K562 (cell line): ENCODE results near the gene CNPY2. TPM values are rescaled to one million over a fixed set of nuclear protein-coding genes. Genes with fewer than 3 reads are reported as not detected.

Experiments used
- ARID2 ChIP-seq: fragments of 450-650 bp; IDR thresholded peaks from 2 replicates; pipeline ENCODE4 v1.6.1; 2017; ENCODE audit warnings: antibody characterized with exemption, mild to moderate bottlenecking
- ATF7 ChIP-seq: fragments of 450-650 bp; IDR thresholded peaks from 2 replicates; pipeline ENCODE4 v1.7.1; 2014; ENCODE audit warnings: mild to moderate bottlenecking, moderate library complexity
- CGGBP1 ChIP-seq: fragments of 250-450 bp; sonication (Bioruptor Pico); IDR thresholded peaks from 2 replicates; pipeline ENCODE4 v1.9.0; 2021; ENCODE audit warnings: mild to moderate bottlenecking
- CREB3 ChIP-seq: fragments of 450-650 bp; conservative IDR thresholded peaks from 2 replicates; pipeline ENCODE4 v1.6.1; 2016; ENCODE audit warnings: missing genetic modification characterization, low read depth, mild to moderate bottlenecking, missing compliant biosample characterization, moderate library complexity
- CTBP1 ChIP-seq: fragments of 450-650 bp; IDR thresholded peaks from 2 replicates; pipeline ENCODE4 v1.6.1; 2016; ENCODE audit warnings: borderline replicate concordance
- ELF4 ChIP-seq: fragments of 450-650 bp; formaldehyde crosslinking; IDR thresholded peaks from 2 replicates; pipeline ENCODE4 v1.4.0; 2022; ENCODE audit warnings: missing genetic modification characterization
- ELK1 ChIP-seq: sonication (generic); formaldehyde crosslinking; IDR thresholded peaks from 2 replicates; pipeline ENCODE4 v1.8.1; 2022; ENCODE audit warnings: missing genetic modification reagents
- ELK3 ChIP-seq: fragments of 450-650 bp; formaldehyde crosslinking; IDR thresholded peaks from 2 replicates; pipeline ENCODE4 v1.4.0; 2020; ENCODE audit warnings: mild to moderate bottlenecking
- ETV5 ChIP-seq: sonication (generic); formaldehyde crosslinking; IDR thresholded peaks from 2 replicates; pipeline ENCODE4 v1.4.0; 2020; ENCODE audit warnings: low read depth, mild to moderate bottlenecking, missing genetic modification reagents
- HDGF ChIP-seq: fragments of 450-650 bp; IDR thresholded peaks from 2 replicates; pipeline ENCODE4 v1.6.1; 2016
- HES1 ChIP-seq: fragments of 450-650 bp; IDR thresholded peaks from 2 replicates; pipeline ENCODE4 v1.6.1; 2016; ENCODE audit warnings: low read depth, mild to moderate bottlenecking, moderate library complexity
- HNRNPLL ChIP-seq: fragments of 200-400 bp; formaldehyde crosslinking; IDR thresholded peaks from 2 replicates; pipeline ENCODE4 v1.6.1; 2017; ENCODE audit warnings: low read length, low read depth, mild to moderate bottlenecking; ENCODE audit not compliant: poor library complexity, severe bottlenecking
- MEF2A ChIP-seq: IDR thresholded peaks from 2 replicates; pipeline ENCODE4 v1.6.1; 2011; ENCODE audit warnings: low read depth, mild to moderate bottlenecking, low read length, moderate library complexity; ENCODE audit not compliant: control insufficient read depth
- MIER1 ChIP-seq: fragments of 450-650 bp; IDR thresholded peaks from 2 replicates; pipeline ENCODE4 v1.6.1; 2016; ENCODE audit warnings: antibody characterized with exemption, mild to moderate bottlenecking, low read depth
- MTA2 ChIP-seq: fragments of 450-650 bp; IDR thresholded peaks from 2 replicates; pipeline ENCODE4 v1.6.1; 2016; ENCODE audit warnings: low read depth
- NELFE ChIP-seq: IDR thresholded peaks from 2 replicates; pipeline ENCODE4 v1.6.1; 2011; ENCODE audit warnings: mild to moderate bottlenecking; ENCODE audit not compliant: insufficient read depth, insufficient read length
- NFATC3 ChIP-seq: fragments of 450-650 bp; IDR thresholded peaks from 2 replicates; pipeline ENCODE4 v1.6.1; 2017; ENCODE audit warnings: mild to moderate bottlenecking
- PHF20 ChIP-seq: fragments of 450-650 bp; IDR thresholded peaks from 2 replicates; pipeline ENCODE4 v1.6.1; 2018; ENCODE audit not compliant: partially characterized antibody
- SIX5 ChIP-seq, 2 experiments: IDR thresholded peaks; 2 replicates each; pipeline ENCODE4 v1.6.1; 2011; ENCODE audit warnings: low read length in 2 of 2, borderline replicate concordance in 1 of 2, low read depth in 1 of 2, mild to moderate bottlenecking in 1 of 2, moderate library complexity in 1 of 2; ENCODE audit not compliant: insufficient read depth in 1 of 2
- SREBF1 ChIP-seq: fragments of 150-350 bp; IDR thresholded peaks from 2 replicates; pipeline ENCODE4 v1.6.1; 2014; ENCODE audit warnings: antibody characterized with exemption, low read depth, low read length, borderline replicate concordance
- USF2 ChIP-seq: sonication (generic); formaldehyde crosslinking; IDR thresholded peaks from 2 replicates; pipeline ENCODE4 v1.5.0; 2020; ENCODE audit warnings: missing genetic modification reagents
- ZBTB33 ChIP-seq: sonication (generic); formaldehyde crosslinking; IDR thresholded peaks from 2 replicates; pipeline ENCODE4 v1.8.1; 2023; ENCODE audit warnings: mild to moderate bottlenecking, missing genetic modification reagents
- ZSCAN32 ChIP-seq: fragments of 450-650 bp; formaldehyde crosslinking; IDR thresholded peaks from 2 replicates; pipeline ENCODE4 v1.4.0; 2020; ENCODE audit warnings: mild to moderate bottlenecking, moderate library complexity
- polyA plus RNA-seq, 8 experiments: library from polyadenylated mRNA; depleted of rRNA in 4 of 8; stranded (reverse) in 5 of 8; unstranded in 3 of 8; fragments of >200 nt; fragmentation: Nextera tagmentation in 2 of 8; fragmentation: Illumina TruSeq in 1 of 8; extraction: Ambion mirVana in 2 of 8; extraction: Trizol in 1 of 8; gene quantifications; 2 replicates each; pipeline versions ENCODE4 v1.2.1 to v1.2.3, GENCODE V29; 2011 to 2014; ENCODE audit warnings: inconsistent platforms in 1 of 8, missing spikeins in 1 of 8
- total RNA-seq, 7 experiments: library from RNA; depleted of rRNA in 6 of 7; stranded (reverse); fragments of >200 nt in 6 of 7; fragmentation: Illumina TruSeq in 2 of 7; extraction: Trizol in 2 of 7; gene quantifications; 2 replicates each; pipeline versions ENCODE4 v1.2.1 to v1.2.3, GENCODE V29; 2011 to 2021; ENCODE audit warnings: low replicate concordance in 1 of 7

The CNPY2 gene
- total and polyA plus RNA-seq, 9 of the 15 experiments (the other 6 are each of a cell fraction or from before 2014, with no cell fraction given) = 33.8 to 190 (median 138) TPM

- TF ChIP-seq ATF7 = no peak
- TF ChIP-seq PHF20 = peak; percentile 43
- TF ChIP-seq SREBF1 = no peak
- TF ChIP-seq ARID2 = no peak
- no peak for TF ChIP-seq ELK1
- TF ChIP-seq SIX5 (IDR thresholded peaks at IDR 0.05; ENCODE audit: borderline replicate concordance in 1 of 2, insufficient read depth in 1 of 2, low read depth in 1 of 2, low read length in 2 of 2) = no peak
- TF ChIP-seq NELFE = no peak
- no peak for TF ChIP-seq ZBTB33
- TF ChIP-seq MIER1 = no peak
- TF ChIP-seq NFATC3 = 0 out of 2 replicates have a peak, but pooled peaks have one; percentile 15
- no peak for TF ChIP-seq MTA2
- no peak for TF ChIP-seq HES1
- no peak for TF ChIP-seq USF2 (CRISPR knock-in tag)
- TF ChIP-seq HNRNPLL = no peak
- TF ChIP-seq CTBP1 = 0 out of 2 replicates have a peak, but pooled peaks have one; percentile 6
- TF ChIP-seq CREB3 = no peak
- no peak for TF ChIP-seq HDGF
- TF ChIP-seq MEF2A = no peak
- TF ChIP-seq ELK3 (CRISPR knock-in tag) = no peak
- no peak for TF ChIP-seq ETV5 (CRISPR knock-in tag)
- TF ChIP-seq CGGBP1 (CRISPR knock-in tag) = 0 out of 2 replicates have a peak, but pooled peaks have one; percentile 18
- TF ChIP-seq ZSCAN32 (CRISPR knock-in tag) = no peak
- TF ChIP-seq ELF4 = 0 out of 2 replicates have a peak, but pooled peaks have one; percentile 6
Observed at GRCh38 chr12:56333197-56333678, 17.4 kb upstream of the CNPY2 start (continued).
